GM19043 (cell line): ENCODE measurements around the gene SHROOM1.
"Not testable (repeated sequence)": the region's sequence is repeated elsewhere in the genome, so short reads cannot be mapped to it uniquely, and the experiment has no call there.

Experiments used
- ATAC-seq: cut with Tn5 transposase; IDR thresholded peaks from one replicate; pipeline ENCODE4 v1.9.1; 2021; ENCODE audit warnings: low read depth; ENCODE audit not compliant: unreplicated experiment

The SHROOM1 gene

GRCh38 chr5:132808448-132808847 is 22.0 kb downstream of the SHROOM1 start:
- ATAC-seq: no peak

DNA sequence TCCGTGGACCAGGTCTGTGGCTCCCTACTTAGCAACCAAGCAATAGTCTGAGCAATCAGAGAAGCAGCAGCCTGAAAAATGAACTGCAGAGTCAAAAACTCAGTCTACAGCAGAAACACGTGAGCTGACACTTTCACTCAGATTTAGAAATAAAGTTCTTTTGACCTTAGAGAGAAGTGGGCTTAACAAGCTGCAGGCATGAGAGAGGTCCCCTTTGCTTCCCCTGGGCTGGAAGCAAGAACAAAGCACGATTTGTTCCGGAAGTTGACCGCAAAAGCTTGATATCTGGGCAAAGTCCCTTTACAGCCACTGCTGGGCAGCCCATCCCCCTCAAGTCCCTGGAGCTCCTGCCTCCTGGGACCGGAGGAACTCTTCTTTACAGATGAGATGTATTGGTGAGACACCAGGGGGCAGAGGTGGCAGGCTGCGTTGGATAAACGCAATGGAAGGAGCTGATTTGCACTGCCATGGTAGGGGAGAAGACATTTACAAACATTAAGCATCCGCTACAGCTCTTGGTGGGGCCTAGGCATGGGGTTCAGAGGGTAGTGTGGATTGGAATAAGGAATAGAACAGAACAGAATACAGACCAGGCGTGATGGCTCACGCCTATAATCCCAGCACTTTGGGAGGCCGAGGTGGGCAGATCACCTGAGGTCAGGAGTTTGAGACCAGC is 23.1 kb downstream of the SHROOM1 start:
- no peak for ATAC-seq

- ATAC-seq: not testable (repeated sequence)
These were observed 23.7 kb downstream of the SHROOM1 start for GRCh38 chr5:132806804-132807162.

DNA sequence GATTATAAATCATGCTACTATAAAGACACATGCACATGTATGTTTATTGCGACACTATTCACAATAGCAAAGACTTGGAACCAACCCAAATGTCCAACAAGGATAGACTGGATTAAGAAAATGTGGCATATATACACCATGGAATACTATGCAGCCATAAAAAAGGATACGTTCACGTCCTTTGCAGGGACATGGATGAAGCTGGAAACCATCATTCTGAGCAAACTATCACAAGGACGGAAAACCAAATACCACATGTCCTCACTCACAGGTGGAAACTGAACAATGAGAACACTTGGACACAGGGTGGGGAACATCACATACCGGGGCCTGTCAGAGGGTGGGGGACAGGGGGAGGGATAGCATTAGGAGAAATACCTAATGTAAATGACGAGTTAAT is 24.6 kb downstream of the SHROOM1 start:
- ATAC-seq: not testable (repeated sequence)

- ATAC-seq: not testable (repeated sequence)
These were observed 26.2 kb downstream of the SHROOM1 start for GRCh38 chr5:132804219-132804618.

DNA sequence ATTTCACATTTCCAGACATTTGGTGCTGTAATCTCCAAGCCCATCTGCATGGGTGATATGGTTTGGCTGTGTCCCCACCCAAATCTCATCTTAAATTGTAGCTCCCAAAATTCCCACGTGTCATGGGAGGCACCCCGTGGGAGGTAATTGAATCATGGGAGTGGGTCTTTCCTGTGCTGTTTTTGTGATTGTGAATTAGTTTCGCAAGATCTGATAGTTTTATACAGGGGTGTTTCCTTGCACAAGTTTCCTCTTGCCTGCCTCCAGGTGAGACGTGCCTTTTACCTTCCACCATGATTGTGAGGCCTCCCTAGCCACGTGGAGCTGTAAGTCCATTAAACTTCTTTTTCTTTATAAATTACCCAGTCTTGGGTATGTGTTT is 27.8 kb downstream of the SHROOM1 start:
- not testable (repeated sequence) for ATAC-seq

- ATAC-seq: no peak
These were observed 28.3 kb downstream of the SHROOM1 start for GRCh38 chr5:132802044-132802684.

DNA sequence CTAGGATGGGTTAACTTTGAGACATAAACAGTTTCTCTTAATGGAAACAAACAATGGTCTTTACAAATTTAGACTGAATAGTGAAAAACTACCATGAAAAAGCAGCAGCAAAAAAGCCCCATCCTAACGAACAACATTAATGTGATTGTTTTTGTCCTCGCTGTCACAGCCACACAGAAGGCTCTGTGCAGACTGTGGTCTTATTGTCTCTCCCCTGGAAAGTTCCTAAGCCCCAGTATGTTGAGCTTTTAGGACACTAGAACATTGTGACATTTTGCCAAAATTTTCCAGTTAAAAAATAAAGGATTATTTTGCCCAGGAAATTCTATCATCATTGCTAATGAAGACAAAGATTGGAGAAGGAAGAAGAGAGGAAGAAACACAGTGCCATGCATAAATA is 29.9 kb downstream of the SHROOM1 start:
- no peak for ATAC-seq

DNA sequence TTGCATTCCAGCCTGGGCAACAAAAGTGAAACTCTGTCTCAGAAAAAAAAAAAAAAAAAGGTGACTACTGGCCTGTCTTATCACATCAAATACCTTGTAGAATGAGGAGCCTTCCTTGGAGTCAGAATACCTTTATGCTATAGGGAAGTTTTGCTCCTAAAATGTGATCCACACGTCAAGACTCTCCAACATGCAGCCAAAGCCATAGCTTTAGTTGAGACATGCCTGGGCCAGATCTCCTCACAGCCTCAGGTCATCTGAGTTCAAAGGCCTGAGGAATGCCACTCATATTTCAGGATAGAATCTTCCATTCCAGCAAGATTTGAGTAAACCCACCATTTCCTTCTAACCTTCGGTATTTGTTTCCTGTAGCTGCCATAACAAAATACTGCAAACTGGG is 31.1 kb downstream of the SHROOM1 start:
- no peak for ATAC-seq

DNA sequence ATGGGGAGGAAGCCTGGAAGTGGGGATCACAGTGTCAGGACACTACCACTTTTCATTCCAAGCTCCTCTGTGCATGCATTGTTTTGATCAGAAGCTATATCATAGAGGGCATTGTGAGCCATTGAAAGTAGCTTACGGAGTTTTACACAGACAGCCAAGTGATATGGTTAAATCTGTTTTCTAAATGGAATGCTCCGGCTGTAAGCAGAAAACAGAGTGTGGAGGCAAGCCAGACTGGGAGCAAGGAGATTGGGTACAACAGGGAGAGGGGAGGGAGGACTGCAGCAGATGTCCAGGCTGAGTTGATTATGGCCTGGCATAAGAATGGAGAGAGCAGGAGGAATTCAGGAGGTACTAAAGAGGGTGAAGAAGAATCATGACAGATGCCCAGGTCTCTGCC is 32.8 kb downstream of the SHROOM1 start:
- no peak for ATAC-seq

DNA sequence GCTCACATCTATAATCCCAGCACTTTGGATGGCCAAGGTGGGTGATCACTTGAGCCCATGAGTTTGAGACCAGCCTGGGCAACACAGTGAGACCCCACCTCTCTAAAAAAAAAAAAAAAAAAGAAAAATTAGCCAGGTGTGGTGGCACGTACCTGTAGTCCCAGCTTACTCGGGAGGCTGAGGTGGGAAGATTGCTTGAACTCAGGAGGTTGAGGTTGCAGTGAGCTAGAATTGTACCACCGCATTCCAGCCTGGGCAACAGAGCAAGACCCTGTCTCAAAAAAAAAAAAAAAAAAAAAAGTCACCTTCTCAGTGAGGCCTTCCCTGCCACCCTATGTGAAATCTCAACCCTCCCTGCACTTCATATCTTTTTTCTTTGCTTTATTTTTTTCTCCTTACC is 39.4 kb downstream of the SHROOM1 start:
- ATAC-seq: no peak

GRCh38 chr5:132790201-132790865 is 40.1 kb downstream of the SHROOM1 start:
- ATAC-seq: no peak

DNA sequence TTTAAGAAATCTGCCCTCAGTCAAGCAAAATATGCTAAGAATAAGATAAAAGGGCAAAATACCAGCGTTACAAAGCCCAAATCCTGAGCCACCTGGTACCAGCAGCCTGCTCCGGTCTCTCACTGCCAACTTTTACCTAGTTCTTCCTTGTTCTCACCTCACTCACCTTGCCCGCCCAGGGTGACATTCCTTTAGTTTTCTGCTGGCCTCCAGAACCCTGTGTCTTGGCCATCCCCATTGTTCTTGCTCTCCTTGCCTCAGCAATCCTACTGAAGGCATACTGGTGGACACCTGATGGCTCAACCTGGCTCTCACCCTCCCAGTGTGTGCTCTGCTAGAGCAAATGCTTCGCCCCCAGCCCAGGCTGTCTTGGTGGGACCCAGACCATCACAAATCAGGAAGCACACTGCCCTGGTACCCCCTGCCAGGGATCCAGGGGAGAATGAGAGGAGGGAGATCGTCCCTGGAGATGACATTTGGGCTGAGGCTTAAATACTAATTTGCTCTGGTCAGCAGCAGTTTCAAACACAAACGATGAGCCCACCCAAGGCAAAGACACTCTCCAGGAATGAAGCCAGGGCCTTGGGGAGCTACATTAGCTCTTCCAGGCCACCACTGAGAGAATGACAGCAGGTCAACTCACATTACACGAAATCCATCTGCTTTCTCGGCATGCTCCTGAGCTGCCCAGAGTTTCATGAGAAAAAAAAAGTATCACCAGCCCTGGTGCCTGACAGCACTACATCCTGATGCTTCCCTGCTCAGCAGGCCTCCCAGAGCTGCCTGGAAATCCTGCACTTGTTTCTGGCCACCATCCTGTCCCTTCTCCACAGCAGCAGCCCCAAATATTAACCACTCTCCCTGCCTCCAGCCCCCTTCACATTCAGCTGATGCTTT is 41.2 kb downstream of the SHROOM1 start:
- no peak for ATAC-seq

GRCh38 chr5:132788508-132788907 is 41.9 kb downstream of the SHROOM1 start:
- no peak for ATAC-seq

DNA sequence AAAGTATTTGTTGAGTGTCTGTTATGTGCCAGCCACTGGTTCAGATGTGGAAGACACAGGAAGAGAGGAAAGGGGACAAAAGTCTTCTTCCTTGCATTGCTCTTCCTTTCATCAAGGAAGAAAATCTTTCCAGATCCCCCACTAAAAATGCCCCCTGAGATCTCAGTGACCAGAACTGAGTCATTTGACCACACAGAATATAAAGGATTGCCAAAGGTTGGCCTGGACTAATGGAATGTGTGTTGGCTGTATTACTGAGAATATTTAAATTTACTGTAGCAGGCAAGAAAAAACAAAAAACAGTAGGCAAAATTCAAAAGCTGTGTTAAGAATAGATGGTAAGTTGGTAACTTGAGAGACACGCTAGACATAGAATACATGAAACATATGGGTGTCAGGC is 43.4 kb downstream of the SHROOM1 start:
- no peak for ATAC-seq

DNA sequence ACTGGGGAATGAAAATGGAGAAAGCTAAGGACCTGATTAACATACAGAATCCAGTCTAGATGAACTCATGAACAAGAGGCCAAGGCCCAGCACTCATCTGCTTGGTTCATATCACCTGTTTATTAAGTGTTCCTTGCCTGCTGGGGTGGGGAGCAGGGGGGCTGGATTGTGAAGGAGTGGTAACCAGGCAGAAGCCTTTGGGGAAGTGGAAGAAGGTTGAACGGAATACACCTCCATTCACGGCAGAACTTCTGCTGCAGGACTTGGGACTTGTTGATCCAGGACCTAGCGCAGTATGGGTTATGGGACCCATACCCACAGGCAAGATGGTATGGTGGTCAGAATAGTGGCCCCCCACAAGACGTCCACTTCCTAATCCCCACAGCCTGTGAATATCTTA is 44.6 kb downstream of the SHROOM1 start:
- ATAC-seq: no peak

DNA sequence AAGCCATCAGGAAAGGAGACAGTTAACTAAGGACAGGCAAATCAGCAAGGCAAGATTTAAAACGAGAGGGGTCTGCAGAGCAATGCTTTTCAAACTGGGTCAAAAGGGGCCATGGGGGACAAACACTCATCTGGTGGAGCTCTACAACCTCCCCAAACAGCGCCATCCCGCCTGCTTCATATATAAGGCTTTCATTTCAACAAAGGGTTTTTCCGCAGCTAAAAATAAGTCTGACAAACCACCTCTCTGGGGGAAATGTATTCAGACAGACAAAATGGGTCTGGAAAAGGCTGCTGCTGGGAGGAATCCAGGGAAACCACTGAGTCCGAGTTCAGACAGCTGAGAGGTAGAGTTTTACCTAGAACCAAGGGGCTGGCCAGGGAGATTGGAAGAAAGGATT is 45.1 kb downstream of the SHROOM1 start:
- no peak for ATAC-seq

DNA sequence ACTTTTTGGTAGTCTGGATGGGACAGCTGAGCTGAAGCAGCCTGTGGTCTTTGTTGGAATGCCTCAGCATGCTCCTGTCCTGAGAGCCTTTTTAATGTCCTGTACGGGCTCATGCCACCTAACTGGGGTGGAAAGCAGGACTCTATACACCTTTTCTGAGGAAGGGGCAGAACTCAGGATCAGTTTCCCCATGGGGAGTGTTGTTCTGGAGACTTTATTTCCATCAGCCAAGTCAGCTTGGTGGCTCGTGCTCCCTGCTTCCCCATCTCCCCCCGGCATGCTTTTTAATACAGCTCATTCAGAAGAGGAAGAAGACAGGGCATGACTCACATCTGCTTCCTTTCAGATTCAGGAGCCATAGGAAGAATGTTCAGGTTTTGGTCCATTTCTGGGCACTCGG is 48.3 kb downstream of the SHROOM1 start:
- ATAC-seq: no peak

DNA sequence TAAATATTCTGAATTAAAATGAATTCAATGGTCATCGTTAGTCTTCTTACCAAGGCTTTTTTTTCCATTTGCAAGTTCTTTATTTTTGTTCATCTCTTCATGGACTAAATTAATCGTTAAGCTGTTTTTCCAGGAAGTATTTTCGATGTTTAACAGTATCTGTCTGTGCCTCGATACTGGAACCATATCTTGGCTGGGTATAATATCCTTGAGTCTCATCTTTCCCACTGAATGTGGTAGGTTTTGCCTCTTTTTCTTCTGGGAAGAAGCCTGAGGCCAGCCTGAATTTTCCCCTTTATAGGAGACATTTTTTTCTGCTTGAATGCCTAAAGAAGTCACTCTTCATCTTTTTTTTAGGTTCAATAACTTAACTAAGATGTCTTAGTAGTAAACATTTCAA is 49.4 kb downstream of the SHROOM1 start:
- no peak for ATAC-seq

DNA sequence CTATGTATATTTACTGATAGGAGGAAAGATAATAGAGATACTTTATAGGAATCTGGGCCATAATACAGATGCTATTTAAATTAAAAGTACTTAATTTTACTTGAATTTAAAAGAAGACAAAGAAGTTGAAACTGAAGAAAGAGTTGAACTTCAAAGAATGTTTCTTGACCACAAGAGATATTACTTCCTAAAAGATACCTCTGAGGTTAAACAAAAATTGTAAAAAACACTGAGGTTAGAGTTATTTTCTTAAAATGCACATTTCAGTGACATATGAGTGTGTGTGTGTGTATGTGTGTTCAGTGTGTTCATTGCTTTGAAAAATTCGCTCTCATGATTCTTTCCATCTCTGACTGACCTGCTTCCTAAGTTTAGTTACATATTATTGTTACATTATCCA is 49.9 kb downstream of the SHROOM1 start:
- ATAC-seq: no peak

DNA sequence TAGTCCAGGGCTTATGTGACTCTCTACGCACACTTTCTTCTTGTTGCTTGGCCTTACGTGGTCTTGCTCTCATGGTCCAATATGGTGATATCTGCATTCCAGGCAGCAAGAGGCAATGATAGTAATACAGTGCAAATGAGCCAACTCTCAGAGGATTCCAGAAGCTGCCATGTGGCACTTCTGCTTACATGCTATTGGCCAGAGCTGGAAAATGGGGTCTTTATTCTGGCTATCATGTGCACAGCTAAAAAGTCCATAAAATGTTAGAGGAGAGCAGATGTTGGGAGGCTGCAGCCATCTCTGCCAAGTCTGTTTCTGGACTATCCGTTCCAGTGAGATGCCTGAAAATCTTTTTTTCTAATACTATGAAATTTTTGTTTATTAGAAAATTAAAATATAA is 50.5 kb downstream of the SHROOM1 start:
- no peak for ATAC-seq
